IMR-90 (cell line): Measurements from ENCODE around the gene STK36. TPM values are rescaled to one million over a fixed set of nuclear protein-coding genes. Genes with fewer than 3 reads are reported as not detected.

Experiments
- ATAC-seq: fragments of 200-7000 bp; cut with Tn5 transposase; 2 replicates; pipeline ENCODE4 v1.9.1; 2020; ENCODE audit warnings: low read depth, mild to moderate bottlenecking, moderate library complexity
- BruUV-seq: library from RNA; stranded (reverse); fragments of 400-500 nt; replicated peaks from 2 replicates; lab custom pipeline; 2021; lab: Mats Ljungman, UMichigan
- CTCF ChIA-PET: fragments of 300-600 bp; formaldehyde crosslinking; extraction: SDS; loops from one replicate; lab custom pipeline; 2021; ENCODE audit warnings: antibody characterized with exemption; lab: Yijun Ruan, JAX
- POLR2A ChIA-PET: fragments of 300-600 bp; sonication (Branson Sonifier 250); formaldehyde crosslinking; loops from one replicate; lab custom pipeline; 2022; ENCODE audit warnings: antibody characterized with exemption; ENCODE audit not compliant: unreplicated experiment; lab: Charles Lee
- DNase-seq: peaks from one replicate; pipeline ENCODE4 v3.0.0; 2013
- H2AFZ ChIP-seq: replicated peaks from 2 replicates; pipeline ENCODE3; 2013; ENCODE audit warnings: low read length, mild to moderate bottlenecking; ENCODE audit not compliant: poor library complexity
- H2AK5ac ChIP-seq: 2 replicates; pipeline ENCODE4 v1.6.1; 2013; ENCODE audit warnings: low read depth, low read length, inconsistent platforms
- H2AK9ac ChIP-seq: replicated peaks from 2 replicates; pipeline ENCODE3; 2013; ENCODE audit warnings: mild to moderate bottlenecking, low read depth, low read length, moderate library complexity; ENCODE audit not compliant: poor library complexity
- H2BK120ac ChIP-seq: 2 replicates; pipeline ENCODE4 v1.6.1; 2013; ENCODE audit warnings: low read depth, low read length, inconsistent platforms
- H2BK15ac ChIP-seq: 3 replicates; pipeline ENCODE4 v1.6.1; 2013; ENCODE audit warnings: low read depth, low read length, inconsistent platforms
- H2BK20ac ChIP-seq: 2 replicates; pipeline ENCODE4 v1.6.1; 2013; ENCODE audit warnings: low read depth, mild to moderate bottlenecking, inconsistent platforms, low read length, moderate library complexity
- H2BK5ac ChIP-seq: 2 replicates; pipeline ENCODE4 v1.6.1; 2013; ENCODE audit warnings: mild to moderate bottlenecking, low read depth, low read length, inconsistent platforms; ENCODE audit not compliant: poor library complexity, severe bottlenecking
- H3K14ac ChIP-seq: replicated peaks from 2 replicates; pipeline ENCODE4 v1.6.1; 2013; ENCODE audit warnings: low read depth, low read length, inconsistent platforms
- H3K18ac ChIP-seq: 2 replicates; pipeline ENCODE4 v1.6.1; 2013; ENCODE audit warnings: low read depth, low read length, control low read depth
- H3K23ac ChIP-seq: 2 replicates; pipeline ENCODE4 v1.6.1; 2013; ENCODE audit warnings: low read depth, low read length, inconsistent platforms
- H3K27ac ChIP-seq: 2 replicates; pipeline ENCODE4 v1.5.1; 2013; ENCODE audit warnings: mild to moderate bottlenecking, control low read depth, low read length; ENCODE audit not compliant: insufficient read depth
- H3K27me3 ChIP-seq: 2 replicates; pipeline ENCODE4 v1.6.1; 2013; ENCODE audit warnings: low read length; ENCODE audit not compliant: control insufficient read depth, insufficient read depth
- H3K36me3 ChIP-seq: 2 replicates; pipeline ENCODE4 v1.6.1; 2013; ENCODE audit warnings: low read length, mixed read lengths; ENCODE audit not compliant: control insufficient read depth, insufficient read depth
- H3K4ac ChIP-seq: 2 replicates; pipeline ENCODE4 v1.6.1; 2013; ENCODE audit warnings: low read depth, low read length, inconsistent platforms
- H3K4me1 ChIP-seq: 2 replicates; pipeline ENCODE4 v1.6.1; 2013; ENCODE audit warnings: low read length, mixed read lengths; ENCODE audit not compliant: control insufficient read depth, insufficient read depth
- H3K4me2 ChIP-seq: 2 replicates; pipeline ENCODE4 v1.6.1; 2013; ENCODE audit warnings: low read depth, mild to moderate bottlenecking, control low read depth, low read length, moderate library complexity
- H3K4me3 ChIP-seq: 2 replicates; pipeline ENCODE4 v1.5.1; 2013; ENCODE audit warnings: low read depth, mild to moderate bottlenecking, control low read depth, low read length, moderate library complexity; ENCODE audit not compliant: insufficient read depth
- H3K56ac ChIP-seq: 2 replicates; pipeline ENCODE4 v1.6.1; 2013; ENCODE audit warnings: low read length, inconsistent platforms; ENCODE audit not compliant: insufficient read depth; ENCODE audit errors: extremely low read depth
- H3K79me1 ChIP-seq, 2 experiments: 2 replicates each; pipeline ENCODE4 v1.6.1; 2013; ENCODE audit warnings: low read length in 2 of 2, inconsistent platforms in 1 of 2, low read depth in 1 of 2
- H3K9ac ChIP-seq: 2 replicates; pipeline ENCODE4 v1.6.1; 2013; ENCODE audit warnings: low read depth, low read length, control low read depth
- H3K9me1 ChIP-seq: 2 replicates; pipeline ENCODE4 v1.6.1; 2013; ENCODE audit warnings: low read length, inconsistent platforms; ENCODE audit not compliant: insufficient read depth
- H3K9me3 ChIP-seq: 2 replicates; pipeline ENCODE4 v1.6.1; 2013; ENCODE audit warnings: low read length; ENCODE audit not compliant: control insufficient read depth, insufficient read depth
- H4K20me1 ChIP-seq: 2 replicates; pipeline ENCODE4 v1.6.1; 2013; ENCODE audit warnings: low read length, inconsistent platforms; ENCODE audit not compliant: insufficient read depth
- H4K5ac ChIP-seq: 2 replicates; pipeline ENCODE4 v1.6.1; 2013; ENCODE audit warnings: mild to moderate bottlenecking, low read depth, low read length, control low read depth
- H4K8ac ChIP-seq, 2 experiments: 2 replicates each; pipeline ENCODE4 v1.6.1; 2013; ENCODE audit warnings: low read depth in 2 of 2, low read length in 2 of 2, control low read depth in 1 of 2, inconsistent platforms in 1 of 2
- H4K91ac ChIP-seq: 2 replicates; pipeline ENCODE4 v1.6.1; 2013; ENCODE audit warnings: low read depth, low read length, inconsistent platforms; ENCODE audit not compliant: insufficient read depth
- POLR2A ChIP-seq: IDR thresholded peaks from 2 replicates; pipeline ENCODE4 v1.6.1; 2012; ENCODE audit warnings: mild to moderate bottlenecking, low read depth, low read length
- SMC3 ChIP-seq: fragments of 150-350 bp; IDR thresholded peaks from 2 replicates; pipeline ENCODE4 v1.6.1; 2016; ENCODE audit warnings: low read depth, mild to moderate bottlenecking, antibody characterized with exemption, low read length, moderate library complexity
- dilution Hi-C: fragments of 300-500 bp; cut with HindIII; formaldehyde crosslinking; loops from one replicate; pipeline ENCODE4 v1.14.3; 2018; ENCODE audit warnings: low sequenced_read_pairs; ENCODE audit not compliant: unreplicated experiment
- in situ Hi-C: fragments of 300-500 bp; cut with MboI; formaldehyde crosslinking; loops from 3 replicates; pipeline ENCODE4 v1.14.3; 2019; ENCODE audit warnings: low sequenced_read_pairs, inconsistent platforms, mixed read lengths
- intact Hi-C: fragments of 100-400 bp; cut with micrococcal nuclease; formaldehyde crosslinking; loops from 2 replicates; pipeline ENCODE4 v1.10.0; 2022
- polyA plus RNA-seq, 3 experiments: library from polyadenylated mRNA; depleted of rRNA; stranded (reverse); fragments of >200 nt; gene quantifications; 2 replicates each; pipeline ENCODE4 v1.2.3, GENCODE V29; 2012; ENCODE audit warnings: low replicate concordance in 1 of 3
- total RNA-seq: library from RNA; depleted of rRNA; stranded (reverse); fragments of >200 nt; gene quantifications from 2 replicates; pipeline ENCODE4 v1.2.3, GENCODE V29; 2012

STK36 gene
- total and polyA plus RNA-seq, 2 of the 4 experiments (the other 2 are of a cell fraction): 17.6 to 44.5 TPM

DNA sequence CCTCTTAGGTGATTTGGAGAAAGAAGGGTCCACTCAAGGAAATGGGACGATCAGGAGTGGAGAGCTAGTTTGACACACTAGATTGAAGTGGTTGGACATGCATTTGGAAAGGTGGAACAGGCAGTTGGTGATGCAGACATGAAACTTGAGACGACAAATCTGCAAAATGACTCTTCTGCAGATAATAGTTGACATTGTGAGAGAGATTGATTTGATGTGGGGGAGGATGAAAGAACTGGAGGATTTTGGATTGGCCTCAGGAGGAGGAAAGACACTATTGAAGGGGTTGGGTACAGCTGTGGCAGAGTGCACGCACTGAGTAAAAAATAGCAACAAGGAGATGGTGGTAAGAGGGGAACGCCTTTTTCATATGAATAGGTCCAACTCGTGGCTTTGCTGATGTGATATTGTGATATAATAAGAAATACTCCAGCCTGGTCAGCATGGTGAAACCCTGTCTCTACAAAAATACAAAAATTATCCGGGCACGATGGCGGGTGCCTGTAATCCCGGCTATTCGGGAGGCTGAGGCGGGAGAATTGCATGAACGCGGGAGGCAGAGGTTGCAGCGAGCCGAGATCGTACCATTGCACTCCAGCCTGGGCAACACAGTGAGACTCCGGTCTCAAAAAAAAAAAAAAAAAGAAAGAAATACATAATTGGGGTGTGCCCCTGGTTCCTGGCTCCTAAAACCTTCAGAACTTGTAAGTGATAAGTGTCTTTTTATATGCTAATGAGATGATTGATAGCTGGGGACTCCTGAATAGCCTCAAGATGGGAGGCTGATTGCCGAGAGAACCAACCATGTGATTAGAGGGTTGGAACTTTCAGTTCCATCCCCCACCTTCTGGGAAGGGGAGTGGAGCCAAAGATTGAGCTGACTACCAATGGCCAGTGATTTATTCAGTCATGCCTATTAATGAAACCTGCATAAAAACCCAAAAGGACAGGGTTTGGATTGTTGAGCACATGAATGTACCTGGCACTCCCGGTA is 48.5 kb downstream of the STK36 start (continued):
- TF ChIP-seq POLR2A: no peak

DNA sequence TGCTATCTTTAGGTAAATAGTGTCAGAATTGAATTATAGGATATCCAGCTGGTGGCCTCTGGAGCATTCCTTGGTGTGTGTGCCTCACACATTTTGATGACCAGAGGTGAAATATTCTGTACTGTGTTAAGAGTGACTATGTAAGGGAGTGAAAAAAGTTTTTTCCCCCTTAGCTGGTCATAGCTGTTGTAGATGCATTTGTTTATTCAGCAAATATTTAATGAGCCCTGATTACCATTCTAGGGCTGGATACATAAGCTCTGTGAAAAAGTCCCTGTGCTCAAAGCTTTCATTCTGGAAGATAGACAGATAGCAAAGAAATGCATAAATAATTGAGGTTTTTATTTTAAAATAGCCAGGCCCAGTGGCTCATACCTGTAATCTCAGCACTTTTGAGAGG is 49.6 kb downstream of the STK36 start:
- peaks cover 12% of the 10 kb centered on the region for H3K4me1 ChIP-seq
- H2BK20ac ChIP-seq: no peak overlapping the region
- H3K9ac ChIP-seq: no peak overlapping the region
- ATAC-seq (peak; percentile 59), DNase-seq (no peak)
- H3K27ac ChIP-seq: no peak overlapping the region
- peaks cover 1% of the 10 kb centered on the region; the same call in 1 of the 2 replicates for H3K36me3 ChIP-seq
- H2AK9ac ChIP-seq: no peak overlapping the region
- H3K4ac ChIP-seq: no peak overlapping the region
- H4K8ac ChIP-seq: no peak overlapping the region
- no peak overlapping the region for H2BK120ac ChIP-seq
- H3K4me2 ChIP-seq: no peak overlapping the region
- H2BK5ac ChIP-seq: no peak overlapping the region
- H3K23ac ChIP-seq: no peak overlapping the region
- ChIA-PET POLR2A (interaction anchor here (1.0 to 1.2 kb wide), 2 partner anchors 10 to 59 kb away, joined by 4 to 8 read pairs; no protein-coding TSS in a partner anchor), CTCF (interaction anchor here (0.6 kb wide), 1 partner anchor 10 kb away, joined by 3 read pairs; no protein-coding TSS in a partner anchor)
- no peak overlapping the region for H2BK15ac ChIP-seq
- peaks cover 9% of the 10 kb centered on the region; the same call in 1 of the 2 replicates for H3K9me1 ChIP-seq
- peaks cover 41 to 74% of the 10 kb centered on the region in 2 experiments for H3K79me1 ChIP-seq
- no peak overlapping the region for H4K5ac ChIP-seq
- in situ Hi-C loops: no loop called here
- no peaks in the 10 kb centered on the region for H4K20me1 ChIP-seq
- H2AFZ ChIP-seq: no peak overlapping the region
- H2AK5ac ChIP-seq: no peak overlapping the region
- H3K18ac ChIP-seq: no peak overlapping the region
- H3K56ac ChIP-seq: no peak overlapping the region
- no peaks in the 10 kb centered on the region for H3K27me3 ChIP-seq
- H4K91ac ChIP-seq: no peak overlapping the region
- intact Hi-C loops: no loop called here
- TF ChIP-seq SMC3: no peak
- BruUV-seq: no TSS peak
- no peak overlapping the region for H3K4me3 ChIP-seq
- peaks cover 4% of the 10 kb centered on the region for H3K9me3 ChIP-seq
- H3K14ac ChIP-seq: no peak overlapping the region
- dilution Hi-C loops: no loop called here
